ENCODE results near the gene TNK1.

TNK1 gene

GRCh38 chr17:7406235-7406825 lies 25.4 kb downstream of the TNK1 start (continued):
- no peak for TF ChIP-seq SP3 (tag by site-specific recombination; IDR thresholded peaks at IDR 0.05)
- TF ChIP-seq ZNF341 (tag by site-specific recombination; IDR thresholded peaks at IDR 0.05; ENCODE audit: low read depth), result no peak
- TF ChIP-seq ZNF16 (tag by site-specific recombination; IDR thresholded peaks at IDR 0.05; ENCODE audit: low read depth), result no peak
- no peak for TF ChIP-seq OVOL3 (tag by site-specific recombination; IDR thresholded peaks at IDR 0.05)
- TF ChIP-seq WT1 (tag by site-specific recombination; IDR thresholded peaks at IDR 0.05), result no peak
- TF ChIP-seq ZNF398 (tag by site-specific recombination; IDR thresholded peaks at IDR 0.05), result peak; percentile 62
- no peak for TF ChIP-seq ZNF404 (tag by site-specific recombination; IDR thresholded peaks at IDR 0.05)
- no peak for TF ChIP-seq ZNF155 (tag by site-specific recombination; IDR thresholded peaks at IDR 0.05)
- TF ChIP-seq, protein P1, sequence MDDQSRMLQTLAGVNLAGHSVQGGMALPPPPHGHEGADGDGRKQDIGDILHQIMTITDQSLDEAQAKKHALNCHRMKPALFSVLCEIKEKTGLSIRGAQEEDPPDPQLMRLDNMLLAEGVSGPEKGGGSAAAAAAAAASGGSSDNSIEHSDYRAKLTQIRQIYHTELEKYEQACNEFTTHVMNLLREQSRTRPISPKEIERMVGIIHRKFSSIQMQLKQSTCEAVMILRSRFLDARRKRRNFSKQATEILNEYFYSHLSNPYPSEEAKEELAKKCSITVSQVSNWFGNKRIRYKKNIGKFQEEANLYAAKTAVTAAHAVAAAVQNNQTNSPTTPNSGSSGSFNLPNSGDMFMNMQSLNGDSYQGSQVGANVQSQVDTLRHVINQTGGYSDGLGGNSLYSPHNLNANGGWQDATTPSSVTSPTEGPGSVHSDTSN (CRISPR knock-in tag; IDR thresholded peaks at IDR 0.05), result no peak
- TF ChIP-seq ZNF416 (tag by site-specific recombination; IDR thresholded peaks at IDR 0.05), result no peak
- TF ChIP-seq AEBP2 (tag by site-specific recombination; IDR thresholded peaks at IDR 0.05; ENCODE audit: borderline replicate concordance), result no peak
- TF ChIP-seq YY1 (tag by site-specific recombination; IDR thresholded peaks at IDR 0.05), result no peak
- TF ChIP-seq CTCF (tag by site-specific recombination; IDR thresholded peaks at IDR 0.05), result no peak
- TF ChIP-seq ZNF394 (tag by site-specific recombination; IDR thresholded peaks at IDR 0.05; ENCODE audit: borderline replicate concordance), result peak; percentile 76
- no peak for TF ChIP-seq ZNF792 (tag by site-specific recombination; IDR thresholded peaks at IDR 0.05)
- TF ChIP-seq ZNF544 (tag by site-specific recombination; IDR thresholded peaks at IDR 0.05), result no peak
- TF ChIP-seq ZBTB8A (tag by site-specific recombination; IDR thresholded peaks at IDR 0.05), result no peak
- TF ChIP-seq ZFP3 (tag by site-specific recombination; IDR thresholded peaks at IDR 0.05; ENCODE audit: low read depth), result no peak
- TF ChIP-seq ZNF76 (tag by site-specific recombination; IDR thresholded peaks at IDR 0.05; ENCODE audit: borderline replicate concordance, low read depth), result peak; percentile 23; the same call in 1 of the 2 replicates
- no peak for TF ChIP-seq ZNF843 (tag by site-specific recombination; IDR thresholded peaks at IDR 0.05)
- no peak for TF ChIP-seq KLF10 (tag by site-specific recombination; IDR thresholded peaks at IDR 0.05)
- TF ChIP-seq HOXA7 (CRISPR knock-in tag; IDR thresholded peaks at IDR 0.05; ENCODE audit: borderline replicate concordance), result no peak
- no peak for TF ChIP-seq REPIN1 (tag by site-specific recombination; IDR thresholded peaks at IDR 0.05; ENCODE audit: low read depth)
- no peak for TF ChIP-seq SP2 (tag by site-specific recombination; IDR thresholded peaks at IDR 0.05)
- TF ChIP-seq ZNF692 (tag by site-specific recombination; IDR thresholded peaks at IDR 0.05), result no peak

Measured in HEK293 (cell line).